22Rv1 (cell line): ENCODE data around the gene SYMPK.

Experiments used
- CTCF ChIP-seq: fragments of 450-650 bp; IDR thresholded peaks from 2 replicates; pipeline ENCODE4 v1.5.1; 2017; ENCODE audit warnings: mild to moderate bottlenecking
- ZFX ChIP-seq: fragments of 450-650 bp; IDR thresholded peaks from 2 replicates; pipeline ENCODE4 v1.6.1; 2017; ENCODE audit warnings: antibody characterized with exemption, borderline replicate concordance

GRCh38 chr19:45821103-45821521 is 41.8 kb downstream of the SYMPK start:
- no peak for TF ChIP-seq CTCF
- no peak for TF ChIP-seq ZFX
